ENCODE results near the gene SLC1A2.

DNA sequence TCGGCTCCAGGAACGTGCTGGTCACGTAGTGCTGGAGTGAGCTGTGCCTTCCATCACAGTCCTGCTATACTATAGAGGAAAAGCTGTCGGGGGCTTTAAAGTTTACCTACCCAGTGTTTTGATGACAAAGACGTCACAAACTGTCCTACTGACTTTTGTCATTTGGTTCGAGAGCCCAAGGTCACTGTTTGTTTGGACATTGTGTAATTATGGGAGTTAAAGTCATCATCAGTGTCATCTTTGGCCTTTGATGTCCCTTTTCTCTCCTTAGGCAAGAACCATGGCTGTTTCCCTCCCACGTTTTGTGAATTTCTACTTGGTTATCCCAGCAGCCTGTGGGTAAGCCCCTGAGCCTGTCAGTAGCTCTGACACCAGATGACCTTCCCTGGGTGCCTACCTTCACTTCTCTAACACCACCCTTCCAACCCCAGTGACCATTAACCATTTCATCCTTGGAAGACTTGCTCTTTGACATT lies 59.3 kb downstream of the SLC1A2 start:
- TF ChIP-seq, protein P1, sequence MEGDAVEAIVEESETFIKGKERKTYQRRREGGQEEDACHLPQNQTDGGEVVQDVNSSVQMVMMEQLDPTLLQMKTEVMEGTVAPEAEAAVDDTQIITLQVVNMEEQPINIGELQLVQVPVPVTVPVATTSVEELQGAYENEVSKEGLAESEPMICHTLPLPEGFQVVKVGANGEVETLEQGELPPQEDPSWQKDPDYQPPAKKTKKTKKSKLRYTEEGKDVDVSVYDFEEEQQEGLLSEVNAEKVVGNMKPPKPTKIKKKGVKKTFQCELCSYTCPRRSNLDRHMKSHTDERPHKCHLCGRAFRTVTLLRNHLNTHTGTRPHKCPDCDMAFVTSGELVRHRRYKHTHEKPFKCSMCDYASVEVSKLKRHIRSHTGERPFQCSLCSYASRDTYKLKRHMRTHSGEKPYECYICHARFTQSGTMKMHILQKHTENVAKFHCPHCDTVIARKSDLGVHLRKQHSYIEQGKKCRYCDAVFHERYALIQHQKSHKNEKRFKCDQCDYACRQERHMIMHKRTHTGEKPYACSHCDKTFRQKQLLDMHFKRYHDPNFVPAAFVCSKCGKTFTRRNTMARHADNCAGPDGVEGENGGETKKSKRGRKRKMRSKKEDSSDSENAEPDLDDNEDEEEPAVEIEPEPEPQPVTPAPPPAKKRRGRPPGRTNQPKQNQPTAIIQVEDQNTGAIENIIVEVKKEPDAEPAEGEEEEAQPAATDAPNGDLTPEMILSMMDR (IDR thresholded peaks at IDR 0.05): no peak
- no peak for TF ChIP-seq POLR2A (IDR thresholded peaks at IDR 0.05; ENCODE audit: low read depth)
